ENCODE results near the gene SRPX2. TPM values are rescaled to one million over a fixed set of nuclear protein-coding genes. Genes with fewer than 3 reads are reported as not detected.
"Not testable (repeated sequence)": the region's sequence is repeated elsewhere in the genome, so short reads cannot be mapped to it uniquely, and the experiment has no call there.

SRPX2 gene
- total RNA-seq, 1 donor from 2014 or later = 39.3 TPM

DNA sequence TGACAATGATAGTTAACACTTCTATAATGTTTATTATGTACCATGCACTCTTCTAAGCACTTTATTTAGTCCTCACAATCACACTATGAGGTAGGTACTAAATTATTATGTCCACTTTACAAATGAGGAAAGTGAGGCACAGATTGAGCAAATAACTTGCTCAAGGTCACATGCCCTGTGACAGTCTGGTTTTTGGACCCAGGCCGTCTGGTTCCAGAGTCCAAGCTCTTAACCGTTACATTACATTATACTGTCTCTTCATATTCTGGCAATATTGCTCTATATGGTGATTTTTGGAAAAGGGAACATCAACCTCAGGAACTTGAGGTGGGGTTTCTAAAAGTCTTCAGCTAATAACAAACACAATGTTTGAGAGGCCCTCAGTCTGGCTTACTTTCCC, 75.1 kb downstream of the SRPX2 start:
- DNase-seq (ENCODE audit: low read depth) (no peak), FAIRE-seq (peak; percentile 65)
- H3K4me3 ChIP-seq (ENCODE audit: insufficient read depth, low read depth, low read length) = no peak overlapping the region
- no peaks in the 10 kb centered on the region for H3K4me1 ChIP-seq (ENCODE audit: insufficient read depth, low read length)
- H3K27me3 ChIP-seq (ENCODE audit: insufficient read depth, low read length) = no peaks in the 10 kb centered on the region
- no peaks in the 10 kb centered on the region for H3K36me3 Mint-ChIP-seq (ENCODE audit: low read depth, unreplicated experiment)
- H3K4me2 ChIP-seq (ENCODE audit: low read length) = no peak overlapping the region
- no peak overlapping the region for H3K4me3 Mint-ChIP-seq (ENCODE audit: unreplicated experiment)
- no peak overlapping the region for H2AFZ ChIP-seq (ENCODE audit: low read depth, low read length)
- H3K79me2 ChIP-seq (ENCODE audit: insufficient read depth, low read length) = no peaks in the 10 kb centered on the region
- no peak overlapping the region for H3K9ac ChIP-seq (ENCODE audit: low read length)
- no peak overlapping the region for H3K27ac Mint-ChIP-seq (ENCODE audit: unreplicated experiment)
- no peaks in the 10 kb centered on the region for H3K4me1 Mint-ChIP-seq (ENCODE audit: low read depth, unreplicated experiment)
- H3K9me3 Mint-ChIP-seq (ENCODE audit: unreplicated experiment) = peaks cover 2% of the 10 kb centered on the region
- H3K27ac ChIP-seq (ENCODE audit: low read depth, low read length) = no peak overlapping the region
- no peaks in the 10 kb centered on the region for H3K27me3 Mint-ChIP-seq (ENCODE audit: low read depth, unreplicated experiment)
- TF ChIP-seq, protein P1, sequence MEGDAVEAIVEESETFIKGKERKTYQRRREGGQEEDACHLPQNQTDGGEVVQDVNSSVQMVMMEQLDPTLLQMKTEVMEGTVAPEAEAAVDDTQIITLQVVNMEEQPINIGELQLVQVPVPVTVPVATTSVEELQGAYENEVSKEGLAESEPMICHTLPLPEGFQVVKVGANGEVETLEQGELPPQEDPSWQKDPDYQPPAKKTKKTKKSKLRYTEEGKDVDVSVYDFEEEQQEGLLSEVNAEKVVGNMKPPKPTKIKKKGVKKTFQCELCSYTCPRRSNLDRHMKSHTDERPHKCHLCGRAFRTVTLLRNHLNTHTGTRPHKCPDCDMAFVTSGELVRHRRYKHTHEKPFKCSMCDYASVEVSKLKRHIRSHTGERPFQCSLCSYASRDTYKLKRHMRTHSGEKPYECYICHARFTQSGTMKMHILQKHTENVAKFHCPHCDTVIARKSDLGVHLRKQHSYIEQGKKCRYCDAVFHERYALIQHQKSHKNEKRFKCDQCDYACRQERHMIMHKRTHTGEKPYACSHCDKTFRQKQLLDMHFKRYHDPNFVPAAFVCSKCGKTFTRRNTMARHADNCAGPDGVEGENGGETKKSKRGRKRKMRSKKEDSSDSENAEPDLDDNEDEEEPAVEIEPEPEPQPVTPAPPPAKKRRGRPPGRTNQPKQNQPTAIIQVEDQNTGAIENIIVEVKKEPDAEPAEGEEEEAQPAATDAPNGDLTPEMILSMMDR (IDR thresholded peaks at IDR 0.05; ENCODE audit: insufficient read depth, low read depth, low read length) = no peak
- H3K36me3 ChIP-seq (ENCODE audit: insufficient read depth, low read length) = no peaks in the 10 kb centered on the region
- H4K20me1 ChIP-seq (ENCODE audit: insufficient read depth, low read length) = no peaks in the 10 kb centered on the region
- H3K9me3 ChIP-seq (ENCODE audit: insufficient read depth, low read depth, low read length) = no peaks in the 10 kb centered on the region

DNA sequence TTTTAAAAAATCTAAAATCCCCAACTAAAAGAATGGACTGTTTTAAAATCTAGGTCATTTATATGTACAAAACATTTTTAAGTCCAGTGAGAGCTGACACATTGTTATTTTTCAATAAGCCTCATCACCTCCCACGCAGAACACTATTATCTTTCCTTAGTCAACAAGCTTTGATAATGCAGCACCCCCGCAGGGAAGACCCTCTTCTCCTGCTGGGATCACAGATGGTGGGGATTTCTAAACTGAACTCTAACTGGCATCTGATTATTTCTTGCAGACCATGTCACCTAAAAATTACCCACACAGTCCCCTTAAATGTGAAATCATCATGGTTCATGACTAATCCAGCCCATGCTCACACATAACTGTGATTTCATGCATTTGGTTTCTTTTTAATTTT, 76.3 kb downstream of the SRPX2 start:
- Mint-ChIP-seq H3K27me3 (ENCODE audit: low read depth, unreplicated experiment) (no peaks in the 10 kb centered on the region), H3K36me3 (ENCODE audit: low read depth, unreplicated experiment) (no peaks in the 10 kb centered on the region), H3K9me3 (ENCODE audit: unreplicated experiment) (peaks cover 2% of the 10 kb centered on the region), H3K4me3 (ENCODE audit: unreplicated experiment) (no peak overlapping the region), H3K4me1 (ENCODE audit: low read depth, unreplicated experiment) (no peaks in the 10 kb centered on the region), H3K27ac (ENCODE audit: unreplicated experiment) (no peak overlapping the region)
- Histone ChIP-seq H3K4me1 (ENCODE audit: insufficient read depth, low read length) (no peaks in the 10 kb centered on the region), H3K36me3 (ENCODE audit: insufficient read depth, low read length) (no peaks in the 10 kb centered on the region), H3K4me3 (ENCODE audit: insufficient read depth, low read depth, low read length) (no peak overlapping the region), H3K4me2 (ENCODE audit: low read length) (no peak overlapping the region), H3K27me3 (ENCODE audit: insufficient read depth, low read length) (no peaks in the 10 kb centered on the region), H3K79me2 (ENCODE audit: insufficient read depth, low read length) (no peaks in the 10 kb centered on the region), H3K9ac (ENCODE audit: low read length) (no peak overlapping the region), H3K9me3 (ENCODE audit: insufficient read depth, low read depth, low read length) (no peaks in the 10 kb centered on the region), H3K27ac (ENCODE audit: low read depth, low read length) (no peak overlapping the region), H2AFZ (ENCODE audit: low read depth, low read length) (no peak overlapping the region), H4K20me1 (ENCODE audit: insufficient read depth, low read length) (no peaks in the 10 kb centered on the region)
- DNase-seq (ENCODE audit: low read depth) = no peak
- TF ChIP-seq EZH2 (IDR thresholded peaks at IDR 0.05; ENCODE audit: insufficient read depth, low read length) = no peak
- TF ChIP-seq, protein P1 (IDR thresholded peaks at IDR 0.05; ENCODE audit: insufficient read depth, low read depth, low read length) = no peak
- peak; percentile 71 for FAIRE-seq

DNA sequence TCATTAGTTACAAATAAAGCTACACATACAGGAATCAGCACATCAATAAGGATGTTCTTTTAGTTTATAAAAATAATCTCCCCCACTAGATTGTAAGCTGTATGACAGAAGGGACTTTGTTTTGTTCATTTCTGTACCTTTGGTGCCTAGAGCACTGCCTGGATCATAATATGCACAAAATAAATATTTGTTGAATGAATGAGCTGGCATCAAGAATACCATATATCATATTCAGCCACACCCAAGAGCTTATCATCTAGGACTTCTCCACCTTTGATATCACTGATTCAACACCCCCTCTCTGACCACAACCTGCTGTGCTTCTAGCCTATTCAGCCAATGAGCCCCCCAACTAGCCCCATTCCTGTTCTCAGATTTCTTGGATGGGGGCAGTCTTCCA, 77.3 kb downstream of the SRPX2 start:
- Mint-ChIP-seq H3K4me1 (ENCODE audit: low read depth, unreplicated experiment) (no peaks in the 10 kb centered on the region), H3K4me3 (ENCODE audit: unreplicated experiment) (no peak overlapping the region), H3K9me3 (ENCODE audit: unreplicated experiment) (peaks cover 2% of the 10 kb centered on the region), H3K27ac (ENCODE audit: unreplicated experiment) (no peak overlapping the region), H3K36me3 (ENCODE audit: low read depth, unreplicated experiment) (no peaks in the 10 kb centered on the region), H3K27me3 (ENCODE audit: low read depth, unreplicated experiment) (no peaks in the 10 kb centered on the region)
- FAIRE-seq (peak; percentile 55), DNase-seq (ENCODE audit: low read depth) (no peak)
- Histone ChIP-seq H3K4me3 (ENCODE audit: insufficient read depth, low read depth, low read length) (no peak overlapping the region), H3K27ac (ENCODE audit: low read depth, low read length) (no peak overlapping the region), H3K27me3 (ENCODE audit: insufficient read depth, low read length) (no peaks in the 10 kb centered on the region), H3K9ac (ENCODE audit: low read length) (no peak overlapping the region), H3K4me2 (ENCODE audit: low read length) (no peak overlapping the region), H3K9me3 (ENCODE audit: insufficient read depth, low read depth, low read length) (no peaks in the 10 kb centered on the region), H4K20me1 (ENCODE audit: insufficient read depth, low read length) (no peaks in the 10 kb centered on the region), H3K36me3 (ENCODE audit: insufficient read depth, low read length) (no peaks in the 10 kb centered on the region), H3K79me2 (ENCODE audit: insufficient read depth, low read length) (no peaks in the 10 kb centered on the region), H3K4me1 (ENCODE audit: insufficient read depth, low read length) (no peaks in the 10 kb centered on the region), H2AFZ (ENCODE audit: low read depth, low read length) (no peak overlapping the region)
- TF ChIP-seq, protein P1 (IDR thresholded peaks at IDR 0.05; ENCODE audit: insufficient read depth, low read depth, low read length) = no peak
- TF ChIP-seq EZH2 (IDR thresholded peaks at IDR 0.05; ENCODE audit: insufficient read depth, low read length) = no peak

DNA sequence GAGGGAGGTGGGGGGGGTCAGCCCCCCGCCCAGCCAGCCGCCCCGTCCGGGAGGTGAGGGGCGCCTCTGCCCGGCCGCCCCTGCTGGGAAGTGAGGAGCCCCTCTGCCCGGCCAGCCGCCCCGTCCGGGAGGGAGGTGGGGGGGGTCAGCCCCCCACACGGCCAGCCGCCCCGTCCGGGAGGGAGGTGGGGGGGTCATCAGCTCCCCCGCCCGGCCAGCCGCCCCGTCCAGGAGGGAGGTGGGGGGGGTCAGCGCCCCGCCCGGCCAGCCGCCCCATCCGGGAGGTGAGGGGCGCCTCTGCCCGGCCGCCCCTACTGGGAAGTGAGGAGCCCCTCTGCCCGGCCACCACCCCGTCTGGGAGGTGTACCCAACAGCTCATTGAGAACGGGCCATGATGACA, 80.0 kb downstream of the SRPX2 start:
- H3K27me3 ChIP-seq (ENCODE audit: insufficient read depth, low read length); H3K4me2 ChIP-seq (ENCODE audit: low read length); H3K4me3 ChIP-seq (ENCODE audit: insufficient read depth, low read depth, low read length); H3K4me1 ChIP-seq (ENCODE audit: insufficient read depth, low read length); H2AFZ ChIP-seq (ENCODE audit: low read depth, low read length); H3K9me3 Mint-ChIP-seq (ENCODE audit: unreplicated experiment); H3K27me3 Mint-ChIP-seq (ENCODE audit: low read depth, unreplicated experiment); H3K27ac ChIP-seq (ENCODE audit: low read depth, low read length); H3K36me3 Mint-ChIP-seq (ENCODE audit: low read depth, unreplicated experiment); H3K79me2 ChIP-seq (ENCODE audit: insufficient read depth, low read length); H3K36me3 ChIP-seq (ENCODE audit: insufficient read depth, low read length); H3K9me3 ChIP-seq (ENCODE audit: insufficient read depth, low read depth, low read length); H3K27ac Mint-ChIP-seq (ENCODE audit: unreplicated experiment); H4K20me1 ChIP-seq (ENCODE audit: insufficient read depth, low read length); H3K9ac ChIP-seq (ENCODE audit: low read length); H3K4me1 Mint-ChIP-seq (ENCODE audit: low read depth, unreplicated experiment); DNase-seq (ENCODE audit: low read depth); FAIRE-seq; H3K4me3 Mint-ChIP-seq (ENCODE audit: unreplicated experiment): not testable (repeated sequence)
